Activated naive CD8-positive, alpha-beta T cell (primary cell): ENCODE measurements around the gene S100A9.

Experiments used
- H3K27ac Mint-ChIP-seq: one replicate; pipeline ENCODE4 v1.8.0; 2021; ENCODE audit warnings: mixed read lengths
- H3K27me3 Mint-ChIP-seq: one replicate; pipeline ENCODE4 v1.8.0; 2021; ENCODE audit warnings: mixed read lengths
- H3K36me3 Mint-ChIP-seq: one replicate; pipeline ENCODE4 v1.8.0; 2021; ENCODE audit warnings: mixed read lengths
- H3K4me1 Mint-ChIP-seq: one replicate; pipeline ENCODE4 v1.8.0; 2021; ENCODE audit warnings: low read depth, mixed read lengths
- H3K4me3 Mint-ChIP-seq: one replicate; pipeline ENCODE4 v1.8.0; 2021; ENCODE audit warnings: mild to moderate bottlenecking, mixed read lengths
- H3K9me3 Mint-ChIP-seq: one replicate; pipeline ENCODE4 v1.8.0; 2021; ENCODE audit warnings: low read depth, mixed read lengths

The S100A9 gene

GRCh38 chr1:153363641-153364040 is 6.0 kb downstream of the S100A9 start:
- H3K4me3 Mint-ChIP-seq = no peak overlapping the region

DNA sequence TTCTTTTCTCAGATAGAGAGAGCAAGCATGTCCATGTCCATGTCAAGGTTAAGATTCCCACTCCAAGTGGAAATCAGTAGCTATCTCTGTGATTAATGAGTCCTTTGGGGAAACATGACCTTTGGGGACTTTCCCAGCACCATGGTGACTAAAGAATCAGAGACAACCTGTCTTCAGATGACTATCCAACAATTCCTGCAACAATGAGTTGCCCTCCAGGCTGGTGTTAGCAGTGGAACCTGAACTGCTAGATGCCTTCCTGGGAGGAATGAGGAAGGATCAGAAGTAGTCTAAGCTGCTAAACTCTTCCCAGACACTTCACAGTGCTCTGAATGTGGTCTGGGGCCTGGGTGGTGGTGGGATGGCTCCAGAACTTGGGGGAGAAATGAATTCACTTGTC is 6.5 kb downstream of the S100A9 start:
- Mint-ChIP-seq H3K36me3 (no peaks in the 10 kb centered on the region), H3K4me1 (no peaks in the 10 kb centered on the region), H3K27ac (no peak overlapping the region), H3K27me3 (no peaks in the 10 kb centered on the region), H3K4me3 (no peak overlapping the region), H3K9me3 (no peaks in the 10 kb centered on the region)

More at GRCh38 chr1:153363641-153364040, 6.0 kb downstream of the S100A9 start:
- H3K4me1 Mint-ChIP-seq = peaks cover under 1% of the 10 kb centered on the region
- no peaks in the 10 kb centered on the region for H3K36me3 Mint-ChIP-seq
- H3K27ac Mint-ChIP-seq = no peak overlapping the region
- no peaks in the 10 kb centered on the region for H3K27me3 Mint-ChIP-seq
- no peaks in the 10 kb centered on the region for H3K9me3 Mint-ChIP-seq

GRCh38 chr1:153364766-153365666 is 7.4 kb downstream of the S100A9 start:
- Mint-ChIP-seq H3K4me3 (no peak overlapping the region), H3K27ac (no peak overlapping the region), H3K4me1 (no peaks in the 10 kb centered on the region), H3K36me3 (no peaks in the 10 kb centered on the region), H3K27me3 (no peaks in the 10 kb centered on the region), H3K9me3 (no peaks in the 10 kb centered on the region)

- no peaks in the 10 kb centered on the region for H3K27me3 Mint-ChIP-seq
- H3K4me1 Mint-ChIP-seq = no peaks in the 10 kb centered on the region
- H3K9me3 Mint-ChIP-seq = no peaks in the 10 kb centered on the region
- no peaks in the 10 kb centered on the region for H3K36me3 Mint-ChIP-seq
- no peak overlapping the region for H3K27ac Mint-ChIP-seq
- no peak overlapping the region for H3K4me3 Mint-ChIP-seq
These were observed 8.0 kb downstream of the S100A9 start for GRCh38 chr1:153365696-153366095.

- no peak overlapping the region for H3K27ac Mint-ChIP-seq
- H3K4me1 Mint-ChIP-seq = no peaks in the 10 kb centered on the region
- H3K27me3 Mint-ChIP-seq = peaks cover 2% of the 10 kb centered on the region
- no peaks in the 10 kb centered on the region for H3K36me3 Mint-ChIP-seq
- H3K9me3 Mint-ChIP-seq = no peaks in the 10 kb centered on the region
- H3K4me3 Mint-ChIP-seq = no peak overlapping the region
These were observed 8.6 kb downstream of the S100A9 start for GRCh38 chr1:153366261-153366660.

GRCh38 chr1:153367090-153367489 is 9.4 kb downstream of the S100A9 start:
- H3K9me3 Mint-ChIP-seq = no peaks in the 10 kb centered on the region
- H3K27me3 Mint-ChIP-seq = peaks cover 2% of the 10 kb centered on the region
- no peak overlapping the region for H3K4me3 Mint-ChIP-seq
- no peaks in the 10 kb centered on the region for H3K4me1 Mint-ChIP-seq
- H3K36me3 Mint-ChIP-seq = no peaks in the 10 kb centered on the region
- H3K27ac Mint-ChIP-seq = no peak overlapping the region

- Mint-ChIP-seq H3K27me3 (peaks cover 6% of the 10 kb centered on the region), H3K9me3 (no peaks in the 10 kb centered on the region), H3K36me3 (no peaks in the 10 kb centered on the region), H3K4me1 (no peaks in the 10 kb centered on the region), H3K27ac (no peak overlapping the region), H3K4me3 (no peak overlapping the region)
These were observed 10.8 kb downstream of the S100A9 start for GRCh38 chr1:153368495-153368894.

DNA sequence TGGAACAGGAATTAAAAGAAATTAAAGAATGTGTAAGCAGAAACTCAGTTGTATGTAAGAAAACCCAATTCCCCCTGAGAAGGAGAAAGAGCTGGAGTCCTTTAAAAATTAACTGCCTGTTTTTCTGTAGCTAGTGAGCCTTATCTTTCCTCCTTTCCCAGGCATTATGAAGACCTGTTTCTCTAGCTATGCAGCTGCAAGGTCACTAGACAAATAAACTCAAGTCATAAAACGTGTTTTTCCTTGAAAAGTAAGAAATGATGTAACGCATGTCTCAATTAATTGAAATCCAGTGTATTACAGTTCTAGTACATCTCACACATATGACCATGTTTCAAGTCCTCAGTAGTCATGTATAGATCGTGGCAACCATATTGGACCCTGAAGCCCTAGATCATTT is 12.5 kb downstream of the S100A9 start:
- Mint-ChIP-seq H3K9me3 (no peaks in the 10 kb centered on the region), H3K27me3 (peaks cover 7% of the 10 kb centered on the region), H3K4me1 (no peaks in the 10 kb centered on the region), H3K4me3 (no peak overlapping the region), H3K27ac (no peak overlapping the region), H3K36me3 (no peaks in the 10 kb centered on the region)

DNA sequence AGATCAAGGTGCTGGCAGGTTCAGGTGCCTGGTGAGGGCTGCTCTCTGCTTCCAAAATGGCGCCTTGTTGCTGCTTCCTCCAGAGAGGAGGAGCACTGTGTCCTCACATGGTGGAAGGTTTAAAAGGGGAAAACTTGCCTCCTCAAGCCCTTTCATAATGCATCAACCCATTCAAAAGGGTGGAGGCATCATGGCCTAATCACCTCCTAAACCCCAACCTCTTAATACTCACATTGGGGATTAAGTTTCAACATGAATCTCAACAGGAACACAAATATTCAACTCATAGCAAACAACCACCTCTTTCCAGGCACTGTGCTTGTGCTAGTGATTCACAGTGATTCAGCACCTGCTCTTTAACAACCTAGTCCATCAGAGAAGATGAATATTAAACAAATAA is 13.6 kb downstream of the S100A9 start:
- H3K27ac Mint-ChIP-seq = no peak overlapping the region
- H3K36me3 Mint-ChIP-seq = no peaks in the 10 kb centered on the region
- no peaks in the 10 kb centered on the region for H3K4me1 Mint-ChIP-seq

DNA sequence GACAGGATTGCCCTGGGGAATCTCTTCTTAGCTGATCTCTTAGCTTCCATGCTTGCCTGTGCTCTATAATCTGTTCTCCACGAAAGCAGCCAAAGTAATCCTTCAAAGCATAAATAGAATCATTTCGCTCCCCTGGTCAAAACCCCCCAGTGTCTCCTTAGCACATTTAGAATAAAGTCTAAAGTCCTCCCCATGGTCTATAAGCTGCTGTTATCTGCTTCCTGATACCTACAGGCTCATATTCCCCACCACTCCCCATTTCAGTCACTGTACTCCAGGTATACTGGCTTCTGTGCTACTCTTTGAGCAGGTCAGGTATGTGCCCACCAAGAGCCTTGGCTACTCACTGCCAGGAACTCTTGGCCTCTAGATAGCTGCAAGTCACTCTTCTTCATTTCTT is 14.9 kb downstream of the S100A9 start:
- peaks cover 18% of the 10 kb centered on the region for H3K27me3 Mint-ChIP-seq
- H3K36me3 Mint-ChIP-seq = peaks cover 3% of the 10 kb centered on the region
- H3K27ac Mint-ChIP-seq = no peak overlapping the region
- H3K9me3 Mint-ChIP-seq = no peaks in the 10 kb centered on the region
- no peaks in the 10 kb centered on the region for H3K4me1 Mint-ChIP-seq
- H3K4me3 Mint-ChIP-seq = no peak overlapping the region

More for the DNA sequence above, 13.6 kb downstream of the S100A9 start:
- Mint-ChIP-seq H3K9me3 (no peaks in the 10 kb centered on the region), H3K27me3 (peaks cover 10% of the 10 kb centered on the region), H3K4me3 (no peak overlapping the region)

DNA sequence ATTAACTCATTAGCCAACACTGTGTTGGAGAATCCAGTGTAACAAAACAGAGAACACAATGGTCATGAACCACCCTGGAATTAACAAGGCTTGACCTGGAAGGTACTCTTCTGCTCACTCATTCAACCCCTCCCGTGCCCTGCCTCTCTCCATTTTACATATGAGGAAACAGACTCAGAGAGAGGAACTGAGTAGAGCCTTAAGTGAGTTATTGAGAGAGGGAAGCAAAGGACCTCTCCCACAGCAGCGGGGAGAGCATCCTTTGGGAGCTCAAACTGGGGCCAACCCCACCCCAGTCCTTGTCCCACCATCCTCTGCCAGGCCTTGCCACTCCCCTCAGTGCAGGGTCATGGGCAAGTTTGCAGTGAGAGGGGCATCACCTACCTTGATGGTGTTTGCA is 16.4 kb downstream of the S100A9 start:
- H3K27me3 Mint-ChIP-seq = peaks cover 21% of the 10 kb centered on the region
- no peaks in the 10 kb centered on the region for H3K9me3 Mint-ChIP-seq
- H3K27ac Mint-ChIP-seq = no peak overlapping the region
- H3K4me1 Mint-ChIP-seq = no peaks in the 10 kb centered on the region
- peaks cover 3% of the 10 kb centered on the region for H3K36me3 Mint-ChIP-seq
- H3K4me3 Mint-ChIP-seq = no peak overlapping the region

- Mint-ChIP-seq H3K9me3 (no peaks in the 10 kb centered on the region), H3K36me3 (peaks cover 3% of the 10 kb centered on the region), H3K27me3 (peaks cover 25% of the 10 kb centered on the region), H3K4me1 (no peaks in the 10 kb centered on the region), H3K27ac (no peak within 1 kb of the TSS), H3K4me3 (no peak within 1 kb of the TSS)
These were observed 17.9 kb downstream of the S100A9 start, which contains the start of gene S100A12 for GRCh38 chr1:153375511-153375910. TSS of gene S100A12 (minus strand) at chr1:153375621. CDS start at chr1:153374592, 1,029 bp downstream.

DNA sequence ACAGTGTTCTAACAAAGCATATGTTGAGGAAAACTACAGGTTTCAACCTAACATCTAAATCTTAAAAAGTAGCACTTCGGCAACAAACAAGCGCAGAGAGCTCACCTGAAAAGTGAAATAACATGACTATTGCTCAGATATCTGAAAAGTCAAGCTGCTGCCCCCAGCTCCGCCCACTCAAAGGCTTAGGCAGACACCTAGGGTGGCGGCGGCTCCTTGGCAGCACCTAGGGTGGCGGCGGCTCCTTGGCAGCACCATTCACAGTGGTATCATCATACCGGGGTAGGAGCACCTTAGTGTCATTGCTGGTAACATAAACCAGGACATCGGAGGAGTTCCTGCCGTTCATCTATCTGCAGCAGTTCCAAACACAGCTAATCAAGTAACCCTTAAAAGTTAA is 21.9 kb downstream of the S100A9 start:
- peaks cover 18% of the 10 kb centered on the region for H3K27me3 Mint-ChIP-seq
- no peak overlapping the region for H3K4me3 Mint-ChIP-seq
- no peaks in the 10 kb centered on the region for H3K4me1 Mint-ChIP-seq
- no peaks in the 10 kb centered on the region for H3K9me3 Mint-ChIP-seq
- H3K36me3 Mint-ChIP-seq = peaks cover 3% of the 10 kb centered on the region
- H3K27ac Mint-ChIP-seq = no peak overlapping the region

DNA sequence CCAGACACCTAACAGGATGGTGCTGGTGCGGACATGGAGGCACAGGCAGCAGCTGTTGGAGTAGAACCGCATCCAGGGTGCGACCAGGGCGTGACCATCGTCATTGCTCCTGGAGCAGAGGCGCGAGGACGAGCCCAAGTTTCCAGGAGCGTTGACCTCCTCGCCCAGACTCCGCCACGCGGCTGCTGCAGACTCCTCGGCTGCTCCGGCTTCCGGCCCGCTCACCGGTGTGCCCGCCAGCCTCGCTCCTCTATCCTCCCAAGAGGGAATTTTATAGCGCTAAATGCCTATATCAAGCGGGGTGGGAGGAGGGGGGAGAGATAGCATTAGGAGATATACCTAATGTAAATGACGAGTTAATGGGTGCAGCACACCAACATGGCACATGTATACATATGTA is 23.1 kb downstream of the S100A9 start:
- H3K9me3 Mint-ChIP-seq = no peaks in the 10 kb centered on the region
- peaks cover 3% of the 10 kb centered on the region for H3K36me3 Mint-ChIP-seq
- H3K27ac Mint-ChIP-seq = no peak overlapping the region
- peaks cover 18% of the 10 kb centered on the region for H3K27me3 Mint-ChIP-seq
- H3K4me1 Mint-ChIP-seq = no peaks in the 10 kb centered on the region
- H3K4me3 Mint-ChIP-seq = no peak overlapping the region

GRCh38 chr1:153384958-153385580 is 27.4 kb downstream of the S100A9 start:
- Mint-ChIP-seq H3K9me3 (no peaks in the 10 kb centered on the region), H3K27ac (no peak overlapping the region), H3K4me3 (no peak overlapping the region), H3K36me3 (no peaks in the 10 kb centered on the region), H3K27me3 (no peaks in the 10 kb centered on the region), H3K4me1 (no peaks in the 10 kb centered on the region)
